OCI-LY7 (cell line): ENCODE results near the gene EPS8L3.
"Not testable (repeated sequence)": the region's sequence is repeated elsewhere in the genome, so short reads cannot be mapped to it uniquely, and the experiment has no call there.

Experiments used
- EZH2phosphoT487 ChIP-seq: fragments of 200-600 bp; sonication (generic); IDR thresholded peaks from 2 replicates; pipeline ENCODE4 v1.6.1; 2018; ENCODE audit warnings: low read depth, borderline replicate concordance, mild to moderate bottlenecking, mixed run types, antibody characterized with exemption, low read length, moderate library complexity, mixed read lengths
- TF ChIP-seq, protein P1 (sequence below): fragments of 200-600 bp; sonication (generic); conservative IDR thresholded peaks from 2 replicates; pipeline ENCODE4 v1.5.1; 2014; ENCODE audit warnings: mild to moderate bottlenecking, antibody characterized with exemption, low read length, moderate library complexity, mixed read lengths

DNA sequence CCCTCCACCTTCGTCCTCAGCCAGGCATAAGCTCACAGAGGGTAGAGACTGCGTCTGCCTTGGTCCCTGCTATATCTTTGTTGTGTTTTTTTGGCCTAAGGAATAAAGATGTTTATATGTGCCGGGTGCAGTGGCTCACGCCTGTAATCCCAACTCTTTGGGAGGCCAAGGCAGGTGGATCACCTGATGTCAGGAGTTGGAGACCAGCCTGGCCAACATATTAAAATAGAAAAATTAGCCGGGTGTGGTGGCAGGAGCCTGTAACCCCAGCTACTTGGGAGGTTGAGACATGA, 33.5 kb upstream of the EPS8L3 start:
- TF ChIP-seq, protein P1, sequence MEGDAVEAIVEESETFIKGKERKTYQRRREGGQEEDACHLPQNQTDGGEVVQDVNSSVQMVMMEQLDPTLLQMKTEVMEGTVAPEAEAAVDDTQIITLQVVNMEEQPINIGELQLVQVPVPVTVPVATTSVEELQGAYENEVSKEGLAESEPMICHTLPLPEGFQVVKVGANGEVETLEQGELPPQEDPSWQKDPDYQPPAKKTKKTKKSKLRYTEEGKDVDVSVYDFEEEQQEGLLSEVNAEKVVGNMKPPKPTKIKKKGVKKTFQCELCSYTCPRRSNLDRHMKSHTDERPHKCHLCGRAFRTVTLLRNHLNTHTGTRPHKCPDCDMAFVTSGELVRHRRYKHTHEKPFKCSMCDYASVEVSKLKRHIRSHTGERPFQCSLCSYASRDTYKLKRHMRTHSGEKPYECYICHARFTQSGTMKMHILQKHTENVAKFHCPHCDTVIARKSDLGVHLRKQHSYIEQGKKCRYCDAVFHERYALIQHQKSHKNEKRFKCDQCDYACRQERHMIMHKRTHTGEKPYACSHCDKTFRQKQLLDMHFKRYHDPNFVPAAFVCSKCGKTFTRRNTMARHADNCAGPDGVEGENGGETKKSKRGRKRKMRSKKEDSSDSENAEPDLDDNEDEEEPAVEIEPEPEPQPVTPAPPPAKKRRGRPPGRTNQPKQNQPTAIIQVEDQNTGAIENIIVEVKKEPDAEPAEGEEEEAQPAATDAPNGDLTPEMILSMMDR = not testable (repeated sequence)
- TF ChIP-seq EZH2phosphoT487 = not testable (repeated sequence)
